Heart right ventricle (tissue), 16 donors: ENCODE measurements around the gene PPP4R1. TPM values are rescaled to one million over a fixed set of nuclear protein-coding genes. Genes with fewer than 3 reads are reported as not detected.

Experiments used
- ATAC-seq, 8 donors: fragments of 200-7000 bp; cut with Tn5 transposase; one replicate each; pipeline ENCODE4 v1.9.1; 2020; ENCODE audit warnings: mild to moderate bottlenecking in 8 of 8, moderate library complexity in 8 of 8, moderate number of reproducible peaks in 1 of 8
- DNase-seq, 2 donors: peaks; one replicate each; pipeline ENCODE4 v3.0.0-alpha.2; 2020
- H3K27ac ChIP-seq, 10 donors: fragments of 200-600 bp; sonication (generic) in 2 of 10; one replicate each; pipeline versions ENCODE4 v1.5.0 to v1.8.0; 2020 to 2022; ENCODE audit warnings: mild to moderate bottlenecking in 3 of 10
- H3K27me3 ChIP-seq, 7 donors: fragments of 200-600 bp; one replicate each; pipeline ENCODE4 v1.8.0; 2021 to 2022; ENCODE audit warnings: mild to moderate bottlenecking in 2 of 7
- H3K36me3 ChIP-seq, 9 donors: fragments of 200-600 bp; sonication (generic) in 1 of 9; one replicate each; pipeline versions ENCODE4 v1.5.0 to v1.8.0; 2020 to 2022; ENCODE audit warnings: mild to moderate bottlenecking in 2 of 9
- H3K4me1 ChIP-seq, 9 donors: fragments of 200-600 bp; sonication (generic) in 1 of 9; one replicate each; pipeline versions ENCODE4 v1.5.0 to v1.8.0; 2020 to 2022; ENCODE audit warnings: mild to moderate bottlenecking in 4 of 9
- H3K4me3 ChIP-seq, 10 donors: fragments of 200-600 bp; sonication (generic) in 2 of 10; one replicate each; pipeline versions ENCODE4 v1.5.0 to v1.8.0; 2020 to 2022; ENCODE audit warnings: mild to moderate bottlenecking in 7 of 10, moderate library complexity in 2 of 10
- H3K9me3 ChIP-seq, 11 donors: fragments of 200-600 bp in 10 of 11; sonication (generic) in 2 of 11; one replicate each; pipeline versions ENCODE4 v1.5.0 to v1.8.0; 2013 to 2022; ENCODE audit warnings: mild to moderate bottlenecking in 2 of 11, control low read depth in 1 of 11, moderate library complexity in 1 of 11
- WGBS, 2 donors: extraction: QIAGEN DNeasy Blood & Tissue Kit; methylation state at CpG; one replicate each; pipeline ENCODE4 v1.1.7; 2013; ENCODE audit warnings: inconsistent platforms in 1 of 2; 5-methylcytosine and 5-hydroxymethylcytosine counted together
- intact Hi-C, 10 donors: fragments of 100-400 bp; cut with DNase I; formaldehyde crosslinking; loops; one replicate each; pipeline versions ENCODE4 v1.11.1 to v1.14.2; 2022
- long read RNA-seq, 3 donors: library from polyadenylated mRNA; unstranded; transcript quantifications; one replicate each; pipeline ENCODE4 v2.0.0, GENCODE V29; 2020 to 2021
- polyA plus RNA-seq, 2 donors: library from polyadenylated mRNA; stranded (reverse); fragments of 200-250 nt; gene quantifications; one replicate each; pipeline ENCODE4 v1.2.3, GENCODE V29; 2013
- total RNA-seq, 10 donors: library from RNA; stranded (reverse); fragmentation: NEBNext Ultra II Directional in 3 of 10; extraction: Animal tissue kit (Norgen Biotek cat#: 25700) in 3 of 10; gene quantifications; one replicate each; pipeline versions ENCODE4 v1.2.1 to v1.2.4, GENCODE V29; 2021 to 2023
- TF ChIP-seq, protein P1 (sequence below), 9 donors: fragments of 200-600 bp; sonication (generic) in 2 of 9; IDR thresholded peaks; one replicate each; pipeline versions ENCODE4 v1.5.0 to v1.8.0; 2021 to 2022; ENCODE audit warnings: antibody characterized with exemption in 9 of 9, mild to moderate bottlenecking in 5 of 9, moderate library complexity in 1 of 9
- donor health status: Arrhythmogenic right ventricular cardiomyopathy.
- donor health status: ischemic (EF 13 %, LVEDD 7.1; RV severe dilation, severe dysfunction).
- donor health status: healthy with polysubstance abuse.
- donor health status: DM: no; HTN: yes; CAD: no.
- donor health status: DM: no; HTN: no; CAD: no.
- donor health status: ischemic (EF 25% LVEDD 6.9; RV normal size, moderate dysfunction).
- donor health status: ischemic (EF 25% LVEDD 5.7; RV mildly dilated, moderate dysfunction).
- donor health status: healthy.
- donor health status: DM: yes; HTN: yes; CAD: no.
- donor health status: Ischemic cardiomyopathy.
- donor health status: ischemic (EF 35%, LVEDD 5.7; RV mildly dilated, moderate dysfunction).
- donor health status: nonischemic (EF 11% LVEDD 7.7; RV severe dilation, severe dysfunction).
- donor health status: DM: yes; HTN: yes; CAD: no.
- donor health status: PGD.
- donor health status: ischemic (EF 29% LVEDD 5.4; RV normal size, mild dysfunction).
- donor health status: nonischemic (EF 23%, LVEDD 6.1; RV moderate dilation, normal function).

PPP4R1 gene, protein sequence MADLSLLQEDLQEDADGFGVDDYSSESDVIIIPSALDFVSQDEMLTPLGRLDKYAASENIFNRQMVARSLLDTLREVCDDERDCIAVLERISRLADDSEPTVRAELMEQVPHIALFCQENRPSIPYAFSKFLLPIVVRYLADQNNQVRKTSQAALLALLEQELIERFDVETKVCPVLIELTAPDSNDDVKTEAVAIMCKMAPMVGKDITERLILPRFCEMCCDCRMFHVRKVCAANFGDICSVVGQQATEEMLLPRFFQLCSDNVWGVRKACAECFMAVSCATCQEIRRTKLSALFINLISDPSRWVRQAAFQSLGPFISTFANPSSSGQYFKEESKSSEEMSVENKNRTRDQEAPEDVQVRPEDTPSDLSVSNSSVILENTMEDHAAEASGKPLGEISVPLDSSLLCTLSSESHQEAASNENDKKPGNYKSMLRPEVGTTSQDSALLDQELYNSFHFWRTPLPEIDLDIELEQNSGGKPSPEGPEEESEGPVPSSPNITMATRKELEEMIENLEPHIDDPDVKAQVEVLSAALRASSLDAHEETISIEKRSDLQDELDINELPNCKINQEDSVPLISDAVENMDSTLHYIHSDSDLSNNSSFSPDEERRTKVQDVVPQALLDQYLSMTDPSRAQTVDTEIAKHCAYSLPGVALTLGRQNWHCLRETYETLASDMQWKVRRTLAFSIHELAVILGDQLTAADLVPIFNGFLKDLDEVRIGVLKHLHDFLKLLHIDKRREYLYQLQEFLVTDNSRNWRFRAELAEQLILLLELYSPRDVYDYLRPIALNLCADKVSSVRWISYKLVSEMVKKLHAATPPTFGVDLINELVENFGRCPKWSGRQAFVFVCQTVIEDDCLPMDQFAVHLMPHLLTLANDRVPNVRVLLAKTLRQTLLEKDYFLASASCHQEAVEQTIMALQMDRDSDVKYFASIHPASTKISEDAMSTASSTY
- total RNA-seq (10 to 100 TPM; 56.8 to 87.4 (median 62.6) TPM), polyA plus RNA-seq (10 to 100 TPM; 24.7 to 25.5 TPM)
- long read RNA-seq, donor 1, transcript PPP4R1-202 (20 exons, 3,885 nt): major isoform, 30 of 103 reads
- long read RNA-seq, donor 1, transcript PPP4R1-203 (20 exons, 3,925 nt): minor isoform, 9 of 103 reads
- long read RNA-seq, donor 1, partial matches to known transcripts: 26 of 103 reads
- long read RNA-seq, donor 1, other reads (novel, unspliced or antisense): 38 of 103 reads
- long read RNA-seq, donor 2, transcript PPP4R1-203 (20 exons, 3,925 nt): minor isoform, 5 of 98 reads
- long read RNA-seq, donor 2, transcript PPP4R1-202 (20 exons, 3,885 nt): major isoform, 31 of 98 reads
- long read RNA-seq, donor 2, partial matches to known transcripts: 29 of 98 reads
- long read RNA-seq, donor 2, other reads (novel, unspliced or antisense): 33 of 98 reads
- long read RNA-seq, donor 3, transcript PPP4R1-202 (20 exons, 3,885 nt): major isoform, 45 of 161 reads
- long read RNA-seq, donor 3, transcript PPP4R1-203 (20 exons, 3,925 nt): minor isoform, 14 of 161 reads
- long read RNA-seq, donor 3, partial matches to known transcripts: 51 of 161 reads
- long read RNA-seq, donor 3, other reads (novel, unspliced or antisense): 51 of 161 reads

DNA sequence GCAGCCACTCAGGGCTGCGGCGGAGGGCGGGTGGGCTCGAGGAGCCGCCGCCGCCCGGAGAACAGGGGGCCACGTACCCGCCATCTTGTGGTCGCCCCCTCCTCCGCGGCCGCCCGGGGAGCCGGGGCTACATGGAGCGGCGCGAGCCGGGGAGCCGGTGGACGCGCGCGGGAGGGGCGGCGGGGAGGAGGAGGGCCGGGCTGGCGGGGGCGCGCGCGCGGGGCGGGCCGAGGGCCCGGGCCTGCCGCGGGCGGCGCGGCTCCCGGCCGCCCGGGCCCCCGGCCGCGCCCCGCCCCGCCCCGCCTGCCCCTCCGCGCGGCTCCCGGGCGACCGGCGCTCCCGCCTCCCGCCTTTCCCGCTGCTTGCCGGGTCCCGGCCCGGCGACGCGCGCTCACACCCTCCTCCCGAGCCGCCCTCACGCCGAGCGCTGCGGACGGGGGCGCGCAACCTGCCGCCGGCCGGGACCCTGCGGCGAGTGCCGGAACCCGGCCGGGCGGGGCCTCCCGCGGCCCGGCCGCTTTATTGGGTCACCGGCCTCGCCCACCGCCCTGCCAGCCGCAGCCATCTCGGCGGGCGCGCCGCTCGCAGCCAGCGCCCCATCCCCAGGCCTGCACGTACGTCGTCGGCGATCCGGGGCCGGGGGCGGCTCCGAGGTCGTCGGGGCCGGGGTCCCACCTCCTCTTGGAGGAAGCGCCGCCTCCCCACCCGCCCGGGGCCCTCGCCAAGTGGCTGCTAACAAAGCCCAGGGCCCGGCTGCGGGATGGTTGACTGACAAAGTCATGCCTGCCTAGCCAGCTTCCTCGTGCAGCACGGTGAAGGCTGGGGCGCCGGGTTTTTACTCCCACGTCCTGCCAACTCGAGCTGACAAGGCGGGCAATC lies at the start of gene PPP4R1:
Gene PPP4R1 (minus strand): TSS at position 159 of the 879 bp plus-strand sequence. CDS start 75 bp downstream, at position 84.
- Histone ChIP-seq H3K27me3 (no peaks in the 10 kb centered on the region), H3K27ac (peak within 1 kb of the TSS; percentile 93 to 99 (median 97)), H3K9me3 (no peaks in the 10 kb centered on the region), H3K4me1 (peaks cover 3 to 52% (median 31%) of the 10 kb centered on the region in 9 donors), H3K36me3 (peaks cover 0 to 20% (median 4%) of the 10 kb centered on the region in 9 donors), H3K4me3 (peak within 1 kb of the TSS; percentile 64 to 91 (median 86))
- TF ChIP-seq, protein P1, sequence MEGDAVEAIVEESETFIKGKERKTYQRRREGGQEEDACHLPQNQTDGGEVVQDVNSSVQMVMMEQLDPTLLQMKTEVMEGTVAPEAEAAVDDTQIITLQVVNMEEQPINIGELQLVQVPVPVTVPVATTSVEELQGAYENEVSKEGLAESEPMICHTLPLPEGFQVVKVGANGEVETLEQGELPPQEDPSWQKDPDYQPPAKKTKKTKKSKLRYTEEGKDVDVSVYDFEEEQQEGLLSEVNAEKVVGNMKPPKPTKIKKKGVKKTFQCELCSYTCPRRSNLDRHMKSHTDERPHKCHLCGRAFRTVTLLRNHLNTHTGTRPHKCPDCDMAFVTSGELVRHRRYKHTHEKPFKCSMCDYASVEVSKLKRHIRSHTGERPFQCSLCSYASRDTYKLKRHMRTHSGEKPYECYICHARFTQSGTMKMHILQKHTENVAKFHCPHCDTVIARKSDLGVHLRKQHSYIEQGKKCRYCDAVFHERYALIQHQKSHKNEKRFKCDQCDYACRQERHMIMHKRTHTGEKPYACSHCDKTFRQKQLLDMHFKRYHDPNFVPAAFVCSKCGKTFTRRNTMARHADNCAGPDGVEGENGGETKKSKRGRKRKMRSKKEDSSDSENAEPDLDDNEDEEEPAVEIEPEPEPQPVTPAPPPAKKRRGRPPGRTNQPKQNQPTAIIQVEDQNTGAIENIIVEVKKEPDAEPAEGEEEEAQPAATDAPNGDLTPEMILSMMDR (IDR thresholded peaks at IDR 0.05): no peak
- WGBS, 2 donors: 0 to 1% methylated on average over 33 to 118 of the region's 127 CpGs
- ATAC-seq (peak; percentile 62 to 88 (median 77)), DNase-seq (peak; percentile 75 to 83)
- intact Hi-C loops: loop anchor here in 4 of 10 donors (5.0 to 10.0 kb wide), 7 partner anchors 53 to 910 kb away; partner anchors contain the start of genes VAPA (in 2 of the 4) and NAPG (in 1 of the 4)

GRCh38 chr18:9663377-9663776 lies 49.0 kb upstream of the PPP4R1 start:
- WGBS, 2 donors: 84 to 87% methylated on average over 8 of the region's 8 CpGs
- no peaks in the 10 kb centered on the region for H3K9me3 ChIP-seq
- no peaks in the 10 kb centered on the region for H3K36me3 ChIP-seq
- ATAC-seq (no peak), DNase-seq (no peak)
- TF ChIP-seq, protein P1 (IDR thresholded peaks at IDR 0.05): no peak
- no peaks in the 10 kb centered on the region for H3K27me3 ChIP-seq
- H3K4me1 ChIP-seq: no peaks in the 10 kb centered on the region
- intact Hi-C loops: loop anchor here in 1 of 10 donors (10.0 kb wide), 1 partner anchor 89 kb away; no protein-coding TSS in a partner anchor
- no peak overlapping the region for H3K27ac ChIP-seq
- H3K4me3 ChIP-seq: no peak overlapping the region

GRCh38 chr18:9661564-9661963 lies 47.2 kb upstream of the PPP4R1 start:
- DNase-seq: no peak
- ATAC-seq: no peak
- intact Hi-C loops: loop anchor here in 1 of 10 donors (10.0 kb wide), 1 partner anchor 87 kb away; no protein-coding TSS in a partner anchor
- 90 to 100% methylated on average over 1 of the region's 1 CpG for WGBS, 2 donors
- no peaks in the 10 kb centered on the region for H3K9me3 ChIP-seq
- H3K4me1 ChIP-seq: no peaks in the 10 kb centered on the region
- H3K4me3 ChIP-seq: no peak overlapping the region
- TF ChIP-seq, protein P1 (IDR thresholded peaks at IDR 0.05): peak in 2 of 9 donors; percentile 27 to 28
- H3K27ac ChIP-seq: no peak overlapping the region
- H3K27me3 ChIP-seq: no peaks in the 10 kb centered on the region
- no peaks in the 10 kb centered on the region for H3K36me3 ChIP-seq
